Measurements from ENCODE around the gene CEP43. TPM values are rescaled to one million over a fixed set of nuclear protein-coding genes. Genes with fewer than 3 reads are reported as not detected.

The CEP43 gene
- total and polyA plus RNA-seq, 9 donors, result 7.5 to 39.5 (median 13.9) TPM

DNA sequence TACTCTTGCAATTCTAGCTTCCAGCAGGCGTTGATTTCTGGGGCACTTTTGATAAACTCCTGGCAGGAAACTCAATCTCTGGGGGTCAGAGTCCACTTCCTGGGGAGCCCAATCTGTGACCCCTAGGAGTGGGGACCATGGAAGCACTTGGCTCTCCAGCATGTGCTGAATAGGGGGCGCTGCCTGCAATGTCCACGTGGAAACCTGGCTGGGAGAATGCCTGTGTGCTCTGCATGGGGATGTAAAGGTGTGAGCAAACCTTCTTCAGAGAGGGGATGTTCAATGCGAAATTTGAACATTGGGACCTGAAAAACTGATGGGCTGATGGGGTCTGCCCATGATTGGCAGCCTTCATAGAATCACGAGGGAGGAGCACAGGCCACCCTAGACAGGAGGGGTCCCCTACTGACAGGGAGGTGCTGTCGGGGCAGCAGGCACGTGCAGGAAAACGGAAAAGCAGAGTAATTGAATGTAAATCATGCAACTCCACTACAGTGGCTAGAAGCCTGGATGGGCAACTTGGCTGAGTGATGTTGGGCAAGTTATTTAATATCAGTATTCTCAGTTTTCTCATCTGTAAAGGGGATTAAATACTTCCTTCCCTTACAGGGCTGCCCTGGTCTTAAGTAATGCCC, 47.8 kb downstream of the CEP43 start:
- no peak overlapping the region for H3K4me3 ChIP-seq
- H3K36me3 ChIP-seq, result peaks cover 2% of the 10 kb centered on the region
- intact Hi-C loops (cut with DNase I), result no loop called here
- H3K9me3 ChIP-seq, result no peaks in the 10 kb centered on the region
- no peak overlapping the region for H3K27ac ChIP-seq
- WGBS, 3 donors, result 81 to 84% (median 83%) methylated on average over 8 of the region's 8 CpGs
- no peaks in the 10 kb centered on the region for H3K27me3 ChIP-seq
- no peaks in the 10 kb centered on the region for H3K4me1 ChIP-seq (ENCODE audit: insufficient read depth)
- DNase-seq, result no peak
- TF ChIP-seq, protein P1, sequence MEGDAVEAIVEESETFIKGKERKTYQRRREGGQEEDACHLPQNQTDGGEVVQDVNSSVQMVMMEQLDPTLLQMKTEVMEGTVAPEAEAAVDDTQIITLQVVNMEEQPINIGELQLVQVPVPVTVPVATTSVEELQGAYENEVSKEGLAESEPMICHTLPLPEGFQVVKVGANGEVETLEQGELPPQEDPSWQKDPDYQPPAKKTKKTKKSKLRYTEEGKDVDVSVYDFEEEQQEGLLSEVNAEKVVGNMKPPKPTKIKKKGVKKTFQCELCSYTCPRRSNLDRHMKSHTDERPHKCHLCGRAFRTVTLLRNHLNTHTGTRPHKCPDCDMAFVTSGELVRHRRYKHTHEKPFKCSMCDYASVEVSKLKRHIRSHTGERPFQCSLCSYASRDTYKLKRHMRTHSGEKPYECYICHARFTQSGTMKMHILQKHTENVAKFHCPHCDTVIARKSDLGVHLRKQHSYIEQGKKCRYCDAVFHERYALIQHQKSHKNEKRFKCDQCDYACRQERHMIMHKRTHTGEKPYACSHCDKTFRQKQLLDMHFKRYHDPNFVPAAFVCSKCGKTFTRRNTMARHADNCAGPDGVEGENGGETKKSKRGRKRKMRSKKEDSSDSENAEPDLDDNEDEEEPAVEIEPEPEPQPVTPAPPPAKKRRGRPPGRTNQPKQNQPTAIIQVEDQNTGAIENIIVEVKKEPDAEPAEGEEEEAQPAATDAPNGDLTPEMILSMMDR (IDR thresholded peaks at IDR 0.05), result no peak
- TF ChIP-seq POLR2A (IDR thresholded peaks at IDR 0.05) (no peak), EP300 (IDR thresholded peaks at IDR 0.05) (no peak)

DNA sequence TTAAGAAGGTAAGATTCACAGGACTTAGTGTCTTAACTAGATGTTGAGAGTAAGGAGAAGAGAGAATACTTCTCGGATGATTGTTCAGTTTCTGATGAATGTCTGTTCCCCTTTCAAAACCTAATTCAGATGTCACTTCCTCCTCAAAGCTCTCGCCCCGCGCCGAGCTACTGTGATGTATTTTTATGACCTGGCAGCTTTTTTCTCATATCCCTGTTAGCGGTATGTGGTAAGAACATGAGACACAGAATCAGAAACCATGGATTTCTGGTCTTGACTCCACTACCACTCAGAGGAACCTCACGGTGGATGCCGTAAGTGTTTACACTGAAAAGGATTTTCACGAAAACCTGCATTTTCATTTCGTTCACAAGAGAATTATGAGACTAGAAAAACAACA, 48.4 kb downstream of the CEP43 start:
- no peak overlapping the region for H3K27ac ChIP-seq
- H3K4me3 ChIP-seq, result no peak overlapping the region
- no peaks in the 10 kb centered on the region for H3K4me1 ChIP-seq (ENCODE audit: insufficient read depth)
- no peaks in the 10 kb centered on the region for H3K9me3 ChIP-seq
- intact Hi-C loops (cut with DNase I), result no loop called here
- H3K36me3 ChIP-seq, result peaks cover 2% of the 10 kb centered on the region
- DNase-seq, result no peak
- TF ChIP-seq, protein P1 (IDR thresholded peaks at IDR 0.05), result no peak
- TF ChIP-seq POLR2A (IDR thresholded peaks at IDR 0.05) (no peak), EP300 (IDR thresholded peaks at IDR 0.05) (no peak)
- 92 to 94% (median 94%) methylated on average over 10 of the region's 10 CpGs for WGBS, 3 donors
- H3K27me3 ChIP-seq, result no peaks in the 10 kb centered on the region

Small RNA genes lying within 50 kb of the gene (microRNA-seq; reads per million reads assigned to microRNA genes)
- gene MIR3939, result 0 to 0.16 (median 0) reads per million in 3 donors

Small RNA genes lying within 50 kb of the gene (small RNA-seq; reads per million reads assigned to genes)
- not detected for gene MIR3939

Other genes with a start within 250 kb of the CEP43 start
- 100 to 1,000 TPM in 1 of 7 donors, 10 to 100 TPM in 6; 34.8 to 211 (median 56.0) TPM for gene RNASET2, start 42.8 kb upstream of the CEP43 start, total RNA-seq
- 10 to 100 TPM; 42.2 to 79.7 TPM for gene RNASET2, start 42.8 kb upstream of the CEP43 start, polyA plus RNA-seq
- gene CCR6, start 123.7 kb downstream of the CEP43 start, total RNA-seq, result not detected
- under 1 TPM in 1 of 2 donors, not detected in 1; 0.18 TPM for gene CCR6, start 123.7 kb downstream of the CEP43 start, polyA plus RNA-seq
- under 1 TPM in 1 of 7 donors, not detected in 6; 0.34 TPM for gene GPR31, start 158.6 kb downstream of the CEP43 start, total RNA-seq
- gene GPR31, start 158.6 kb downstream of the CEP43 start, polyA plus RNA-seq, result not detected

All from ovary (tissue), 9 donors.